Measurements from ENCODE around the gene PYGO2.
"Not testable (repeated sequence)": the region's sequence is repeated elsewhere in the genome, so short reads cannot be mapped to it uniquely, and the experiment has no call there.

PYGO2 gene

GRCh38 chr1:154996966-154997701 lies 35.6 kb upstream of the PYGO2 start:
- Histone ChIP-seq H3K4me3 (no peak overlapping the region), H3K9ac (ENCODE audit: insufficient read length) (no peak overlapping the region), H3K27ac (peak overlapping the region; percentile 42), H3K9me3 (ENCODE audit: low read depth, low read length) (no peaks in the 10 kb centered on the region), H3K36me3 (ENCODE audit: insufficient read depth, low read length) (no peaks in the 10 kb centered on the region)
- DNase-seq (ENCODE audit: low read depth, low spot score) = no peak
- TF ChIP-seq FOXP2 (optimal IDR thresholded peaks at IDR 0.05; ENCODE audit: control extremely low read depth, extremely low read length, insufficient read depth) (no peak), EZH2 (IDR thresholded peaks at IDR 0.05) (no peak), POLR2AphosphoS5 (IDR thresholded peaks at IDR 0.05; ENCODE audit: borderline replicate concordance, low read depth, low read length) (no peak)

DNA sequence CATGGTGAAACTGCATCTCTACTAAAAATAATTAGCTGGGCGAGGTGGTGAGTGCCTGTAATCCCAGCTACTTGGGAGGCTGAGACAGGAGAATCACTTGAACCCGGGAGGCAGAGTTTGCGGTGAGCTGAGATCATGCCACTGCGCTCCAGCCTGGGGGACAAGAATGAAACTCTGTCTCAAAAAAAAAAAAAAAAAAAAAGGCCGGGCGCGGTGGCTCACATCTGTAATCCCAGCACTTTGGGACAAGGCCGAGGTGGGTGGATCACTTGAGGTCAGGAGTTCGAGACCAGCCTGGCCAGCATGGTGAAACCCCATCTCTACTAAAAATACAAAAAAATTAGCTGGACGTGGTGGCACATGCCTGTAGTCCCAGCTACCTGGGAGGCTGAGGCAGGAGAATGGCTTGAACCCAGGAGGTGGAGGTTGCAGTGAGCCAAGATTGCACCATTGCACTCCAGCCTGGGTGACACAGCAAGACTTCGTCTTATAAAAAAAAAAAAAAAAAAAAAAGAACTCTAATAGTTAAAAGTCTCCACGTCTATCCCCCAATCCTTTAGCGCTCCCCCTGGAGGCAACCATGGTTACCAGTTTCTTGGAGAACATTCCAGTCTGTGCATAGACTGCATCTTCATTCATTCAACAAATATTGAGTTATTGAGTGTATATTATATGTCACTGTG lies 33.9 kb upstream of the PYGO2 start:
- H3K9ac ChIP-seq (ENCODE audit: insufficient read length); DNase-seq (ENCODE audit: low read depth, low spot score); H3K36me3 ChIP-seq (ENCODE audit: insufficient read depth, low read length); H3K4me3 ChIP-seq; H3K9me3 ChIP-seq (ENCODE audit: low read depth, low read length): not testable (repeated sequence)
- H3K27ac ChIP-seq = peak overlapping the region; percentile 76; the same call in 1 of the 2 replicates

GRCh38 chr1:154994591-154994990 lies 33.0 kb upstream of the PYGO2 start:
- TF ChIP-seq FOXP2 (optimal IDR thresholded peaks at IDR 0.05; ENCODE audit: control extremely low read depth, extremely low read length, insufficient read depth) (no peak), EZH2 (IDR thresholded peaks at IDR 0.05) (no peak), POLR2AphosphoS5 (IDR thresholded peaks at IDR 0.05; ENCODE audit: borderline replicate concordance, low read depth, low read length) (no peak)
- Histone ChIP-seq H3K27ac (peak overlapping the region; percentile 76), H3K4me3 (no peak overlapping the region), H3K9ac (ENCODE audit: insufficient read length) (no peak overlapping the region), H3K36me3 (ENCODE audit: insufficient read depth, low read length) (peaks cover 9% of the 10 kb centered on the region; the same call in 1 of the 2 replicates), H3K9me3 (ENCODE audit: low read depth, low read length) (no peaks in the 10 kb centered on the region)
- DNase-seq (ENCODE audit: low read depth, low spot score) = no peak

DNA sequence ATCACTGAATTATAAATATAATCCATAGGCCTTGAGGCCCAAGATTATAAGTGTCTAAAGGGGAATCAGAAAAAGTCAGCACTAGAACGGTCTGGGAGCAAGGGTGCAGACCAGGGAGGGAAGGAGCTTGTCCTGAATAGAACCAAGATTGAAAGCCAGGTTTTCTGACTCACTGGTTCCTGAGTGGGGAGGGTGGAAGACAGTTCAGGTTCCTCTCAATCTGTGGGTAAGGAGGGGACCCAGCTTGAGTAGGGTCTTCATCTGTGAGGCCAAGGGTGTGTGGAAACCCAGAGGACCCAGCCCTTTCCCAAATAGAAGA lies 32.6 kb upstream of the PYGO2 start:
- DNase-seq (ENCODE audit: low read depth, low spot score) = no peak
- Histone ChIP-seq H3K4me3 (no peak overlapping the region), H3K9ac (ENCODE audit: insufficient read length) (no peak overlapping the region), H3K36me3 (ENCODE audit: insufficient read depth, low read length) (peaks cover 13% of the 10 kb centered on the region; the same call in 1 of the 2 replicates), H3K27ac (peak overlapping the region; percentile 76), H3K9me3 (ENCODE audit: low read depth, low read length) (no peaks in the 10 kb centered on the region)
- TF ChIP-seq FOXP2 (optimal IDR thresholded peaks at IDR 0.05; ENCODE audit: control extremely low read depth, extremely low read length, insufficient read depth) = no peak
- TF ChIP-seq POLR2AphosphoS5 (IDR thresholded peaks at IDR 0.05; ENCODE audit: borderline replicate concordance, low read depth, low read length) = no peak
- TF ChIP-seq EZH2 (IDR thresholded peaks at IDR 0.05) = no peak

- TF ChIP-seq POLR2AphosphoS5 (IDR thresholded peaks at IDR 0.05; ENCODE audit: borderline replicate concordance, low read depth, low read length) (peak; percentile 29; the same call in 1 of the 2 replicates), EZH2 (IDR thresholded peaks at IDR 0.05) (no peak)
Observed at GRCh38 chr1:154993572-154994268, 32.1 kb upstream of the PYGO2 start, which contains the start of gene LENEP. TSS of gene LENEP (plus strand) at chr1:154993586. CDS start at chr1:154993608, 22 bp downstream.

GRCh38 chr1:154992721-154993571 lies 31.4 kb upstream of the PYGO2 start:
- H3K9me3 ChIP-seq (ENCODE audit: low read depth, low read length) = no peaks in the 10 kb centered on the region
- H3K27ac ChIP-seq = peak overlapping the region; percentile 76
- TF ChIP-seq EZH2 (IDR thresholded peaks at IDR 0.05) = no peak
- TF ChIP-seq FOXP2 (optimal IDR thresholded peaks at IDR 0.05; ENCODE audit: control extremely low read depth, extremely low read length, insufficient read depth) = no peak
- TF ChIP-seq POLR2AphosphoS5 (IDR thresholded peaks at IDR 0.05; ENCODE audit: borderline replicate concordance, low read depth, low read length) = no peak
- H3K4me3 ChIP-seq = no peak overlapping the region
- peaks cover 26% of the 10 kb centered on the region for H3K36me3 ChIP-seq (ENCODE audit: insufficient read depth, low read length)
- no peak overlapping the region for H3K9ac ChIP-seq (ENCODE audit: insufficient read length)
- DNase-seq (ENCODE audit: low read depth, low spot score) = no peak

More at GRCh38 chr1:154993572-154994268, 32.1 kb upstream of the PYGO2 start, which contains the start of gene LENEP:
- H3K36me3 ChIP-seq (ENCODE audit: insufficient read depth, low read length) = peaks cover 18% of the 10 kb centered on the region; the same call in 1 of the 2 replicates
- H3K4me3 ChIP-seq = no peak within 1 kb of the TSS
- no peak within 1 kb of the TSS for H3K9ac ChIP-seq (ENCODE audit: insufficient read length)
- H3K27ac ChIP-seq = peak within 1 kb of the TSS; percentile 76
- H3K9me3 ChIP-seq (ENCODE audit: low read depth, low read length) = no peaks in the 10 kb centered on the region
- no peak for DNase-seq (ENCODE audit: low read depth, low spot score)

DNA sequence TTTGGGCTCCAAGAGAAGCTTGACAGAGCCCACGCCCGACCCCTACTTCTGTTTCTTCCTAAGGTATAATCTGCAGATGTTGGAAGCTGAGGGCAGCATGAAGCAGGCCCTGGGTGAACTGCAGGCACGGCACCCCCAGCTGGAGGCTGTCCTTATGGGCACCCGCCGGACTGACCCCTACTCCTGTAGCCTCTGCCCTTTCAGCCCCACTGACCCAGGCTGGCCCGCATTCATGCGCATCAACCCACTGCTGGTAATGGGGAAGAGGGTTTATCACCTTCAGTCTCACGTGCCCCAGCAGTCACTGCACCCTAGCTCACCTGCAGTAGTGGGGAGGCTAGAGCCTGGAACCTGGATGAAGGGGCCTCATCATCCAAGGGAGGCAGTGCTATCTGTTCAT lies 28.7 kb upstream of the PYGO2 start:
- H3K36me3 ChIP-seq (ENCODE audit: insufficient read depth, low read length) = peaks cover 41% of the 10 kb centered on the region
- no peak overlapping the region for H3K4me3 ChIP-seq
- H3K9me3 ChIP-seq (ENCODE audit: low read depth, low read length) = no peaks in the 10 kb centered on the region
- no peak for DNase-seq (ENCODE audit: low read depth, low spot score)
- no peak for TF ChIP-seq EZH2 (IDR thresholded peaks at IDR 0.05)
- no peak for TF ChIP-seq POLR2AphosphoS5 (IDR thresholded peaks at IDR 0.05; ENCODE audit: borderline replicate concordance, low read depth, low read length)
- no peak for TF ChIP-seq FOXP2 (optimal IDR thresholded peaks at IDR 0.05; ENCODE audit: control extremely low read depth, extremely low read length, insufficient read depth)
- H3K9ac ChIP-seq (ENCODE audit: insufficient read length) = no peak overlapping the region
- H3K27ac ChIP-seq = no peak overlapping the region

Measured in SK-N-MC (cell line).